ENCODE results near the gene SUCLG1.
A peak's percentile ranks its signal among the peaks of the same experiment; 100 is the strongest.

The SUCLG1 gene

GRCh38 chr2:84460670-84461069 is 1.6 kb upstream of the SUCLG1 start:
- DNase-seq = no peak

- DNase-seq = no peak
Measured at GRCh38 chr2:84459944-84460429, 907 bp upstream of the SUCLG1 start.

GRCh38 chr2:84458551-84459017 is 496 bp downstream of the SUCLG1 start:
- DNase-seq = peak; percentile 19

GRCh38 chr2:84457686-84458085 is 1.4 kb downstream of the SUCLG1 start:
- no peak for DNase-seq

GRCh38 chr2:84456156-84456555 is 2.9 kb downstream of the SUCLG1 start:
- no peak for DNase-seq

- no peak for DNase-seq
Measured at GRCh38 chr2:84454581-84454980, 4.5 kb downstream of the SUCLG1 start.

- DNase-seq = no peak
Measured at GRCh38 chr2:84452624-84453023, 6.5 kb downstream of the SUCLG1 start.

- DNase-seq = peak; percentile 57
Measured at GRCh38 chr2:84451579-84451978, 7.5 kb downstream of the SUCLG1 start.

GRCh38 chr2:84450288-84451227 is 8.5 kb downstream of the SUCLG1 start:
- peak; percentile 85 for DNase-seq

GRCh38 chr2:84449711-84450110 is 9.4 kb downstream of the SUCLG1 start:
- no peak for DNase-seq

- DNase-seq = no peak
Measured at GRCh38 chr2:84449055-84449454, 10.0 kb downstream of the SUCLG1 start.

GRCh38 chr2:84443477-84443876 is 15.6 kb downstream of the SUCLG1 start:
- no peak for DNase-seq

- DNase-seq = no peak
Measured at GRCh38 chr2:84442888-84443287, 16.2 kb downstream of the SUCLG1 start.

- DNase-seq = no peak
Measured at GRCh38 chr2:84441505-84441904, 17.6 kb downstream of the SUCLG1 start.

- no peak for DNase-seq
Measured at GRCh38 chr2:84441036-84441435, 18.0 kb downstream of the SUCLG1 start.

- no peak for DNase-seq
Measured at GRCh38 chr2:84435345-84436025, 23.6 kb downstream of the SUCLG1 start.

GRCh38 chr2:84429328-84429727 is 29.8 kb downstream of the SUCLG1 start:
- DNase-seq = no peak

- no peak for DNase-seq
Measured at GRCh38 chr2:84427235-84428138, 31.6 kb downstream of the SUCLG1 start.

- DNase-seq = no peak
Measured at GRCh38 chr2:84425310-84425709, 33.8 kb downstream of the SUCLG1 start.

GRCh38 chr2:84424152-84424551 is 34.9 kb downstream of the SUCLG1 start:
- no peak for DNase-seq

- DNase-seq = no peak
Measured at GRCh38 chr2:84421791-84422190, 37.3 kb downstream of the SUCLG1 start.

- no peak for DNase-seq
Measured at GRCh38 chr2:84421197-84421596, 37.9 kb downstream of the SUCLG1 start.

All from NCI-H2171 treated with DMSO at 0.1 percent for 48 hours (cell line).